ENCODE measurements around the gene CFAP90. TPM values are rescaled to one million over a fixed set of nuclear protein-coding genes. Genes with fewer than 3 reads are reported as not detected.

CFAP90 gene
- total RNA-seq, 1 experiment from 2014 or later, result 0.44 TPM

- DNase-seq (ENCODE audit: low read depth), result peak; percentile 16
Measured at GRCh38 chr5:7868427-7868772, 17.5 kb upstream of the CFAP90 start.

- DNase-seq (ENCODE audit: low read depth), result no peak
Measured at GRCh38 chr5:7867260-7867659, 16.3 kb upstream of the CFAP90 start.

- no peak for DNase-seq (ENCODE audit: low read depth)
Measured at GRCh38 chr5:7866196-7866595, 15.3 kb upstream of the CFAP90 start.

- DNase-seq (ENCODE audit: low read depth), result peak; percentile 19
Measured at GRCh38 chr5:7857926-7858632, 7.1 kb upstream of the CFAP90 start.

GRCh38 chr5:7857361-7857760 is 6.4 kb upstream of the CFAP90 start:
- no peak for DNase-seq (ENCODE audit: low read depth)

GRCh38 chr5:7856855-7857254 is 5.9 kb upstream of the CFAP90 start:
- DNase-seq (ENCODE audit: low read depth), result peak; percentile 36

- no peak for DNase-seq (ENCODE audit: low read depth)
Measured at GRCh38 chr5:7855611-7856010, 4.7 kb upstream of the CFAP90 start.

GRCh38 chr5:7852988-7853387 is 2.1 kb upstream of the CFAP90 start:
- DNase-seq (ENCODE audit: low read depth), result no peak

- peak; percentile 6 for DNase-seq (ENCODE audit: low read depth)
Measured at GRCh38 chr5:7852542-7852941, 1.6 kb upstream of the CFAP90 start.

GRCh38 chr5:7851617-7852289 is 820 bp upstream of the CFAP90 start:
- no peak for DNase-seq (ENCODE audit: low read depth)

GRCh38 chr5:7851240-7851592 is 283 bp upstream of the CFAP90 start:
- DNase-seq (ENCODE audit: low read depth), result no peak

- peak; percentile 38 for DNase-seq (ENCODE audit: low read depth)
Measured at GRCh38 chr5:7849681-7850394, 1.1 kb downstream of the CFAP90 start.

GRCh38 chr5:7848296-7848695 is 2.6 kb downstream of the CFAP90 start:
- DNase-seq (ENCODE audit: low read depth), result peak; percentile 17

- no peak for DNase-seq (ENCODE audit: low read depth)
Measured at GRCh38 chr5:7846327-7846726, 4.6 kb downstream of the CFAP90 start.

- DNase-seq (ENCODE audit: low read depth), result no peak
Measured at GRCh38 chr5:7845557-7845956, 5.4 kb downstream of the CFAP90 start.

GRCh38 chr5:7844901-7845300 is 6.0 kb downstream of the CFAP90 start:
- no peak for DNase-seq (ENCODE audit: low read depth)

- DNase-seq (ENCODE audit: low read depth), result no peak
Measured at GRCh38 chr5:7842531-7842930, 8.4 kb downstream of the CFAP90 start.

GRCh38 chr5:7837403-7837802 is 13.5 kb downstream of the CFAP90 start:
- DNase-seq (ENCODE audit: low read depth), result no peak

- no peak for DNase-seq (ENCODE audit: low read depth)
Measured at GRCh38 chr5:7834982-7835381, 16.0 kb downstream of the CFAP90 start.

GRCh38 chr5:7828269-7828668 is 22.7 kb downstream of the CFAP90 start:
- peak; percentile 13 for DNase-seq (ENCODE audit: low read depth)

GRCh38 chr5:7827610-7828009 is 23.3 kb downstream of the CFAP90 start:
- DNase-seq (ENCODE audit: low read depth), result no peak

GRCh38 chr5:7825630-7826029 is 25.3 kb downstream of the CFAP90 start:
- no peak for DNase-seq (ENCODE audit: low read depth)

GRCh38 chr5:7824995-7825394 is 25.9 kb downstream of the CFAP90 start:
- DNase-seq (ENCODE audit: low read depth), result no peak

Data from M059J (cell line).